ENCODE data around the gene TTYH1.

DNA sequence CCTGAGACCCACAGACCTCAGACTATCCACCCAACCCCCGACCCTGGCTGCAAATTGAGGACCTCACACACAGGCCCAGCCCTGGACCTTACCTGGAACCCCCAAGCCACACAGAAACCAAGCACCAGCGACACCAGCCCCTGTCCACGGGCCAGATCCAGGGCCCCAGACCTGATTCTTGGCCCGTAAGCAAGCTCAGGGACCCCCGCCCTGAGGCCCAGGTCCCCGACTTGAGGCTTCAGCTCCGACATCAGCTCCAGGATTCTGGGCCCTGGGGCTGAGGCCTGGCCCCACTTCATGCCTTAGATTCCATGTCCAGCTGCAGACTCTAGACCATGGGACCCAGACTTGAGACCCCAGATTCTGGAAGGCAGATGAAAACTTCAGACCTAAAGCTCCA is 6.3 kb downstream of the TTYH1 start:
- no peak for TF ChIP-seq POLR2A (IDR thresholded peaks at IDR 0.05)
- TF ChIP-seq, protein P1, sequence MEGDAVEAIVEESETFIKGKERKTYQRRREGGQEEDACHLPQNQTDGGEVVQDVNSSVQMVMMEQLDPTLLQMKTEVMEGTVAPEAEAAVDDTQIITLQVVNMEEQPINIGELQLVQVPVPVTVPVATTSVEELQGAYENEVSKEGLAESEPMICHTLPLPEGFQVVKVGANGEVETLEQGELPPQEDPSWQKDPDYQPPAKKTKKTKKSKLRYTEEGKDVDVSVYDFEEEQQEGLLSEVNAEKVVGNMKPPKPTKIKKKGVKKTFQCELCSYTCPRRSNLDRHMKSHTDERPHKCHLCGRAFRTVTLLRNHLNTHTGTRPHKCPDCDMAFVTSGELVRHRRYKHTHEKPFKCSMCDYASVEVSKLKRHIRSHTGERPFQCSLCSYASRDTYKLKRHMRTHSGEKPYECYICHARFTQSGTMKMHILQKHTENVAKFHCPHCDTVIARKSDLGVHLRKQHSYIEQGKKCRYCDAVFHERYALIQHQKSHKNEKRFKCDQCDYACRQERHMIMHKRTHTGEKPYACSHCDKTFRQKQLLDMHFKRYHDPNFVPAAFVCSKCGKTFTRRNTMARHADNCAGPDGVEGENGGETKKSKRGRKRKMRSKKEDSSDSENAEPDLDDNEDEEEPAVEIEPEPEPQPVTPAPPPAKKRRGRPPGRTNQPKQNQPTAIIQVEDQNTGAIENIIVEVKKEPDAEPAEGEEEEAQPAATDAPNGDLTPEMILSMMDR (IDR thresholded peaks at IDR 0.05) = no peak
